NOMO-1 treated with dmso at 0.1 percent for 144 hours (cell line): Measurements from ENCODE around the gene KRTAP21-3.

Experiments
- DNase-seq: peaks from one replicate; lab custom pipeline; 2025; ENCODE audit not compliant: unreplicated experiment; lab: John Stamatoyannopoulos, UW

KRTAP21-3 gene

DNA sequence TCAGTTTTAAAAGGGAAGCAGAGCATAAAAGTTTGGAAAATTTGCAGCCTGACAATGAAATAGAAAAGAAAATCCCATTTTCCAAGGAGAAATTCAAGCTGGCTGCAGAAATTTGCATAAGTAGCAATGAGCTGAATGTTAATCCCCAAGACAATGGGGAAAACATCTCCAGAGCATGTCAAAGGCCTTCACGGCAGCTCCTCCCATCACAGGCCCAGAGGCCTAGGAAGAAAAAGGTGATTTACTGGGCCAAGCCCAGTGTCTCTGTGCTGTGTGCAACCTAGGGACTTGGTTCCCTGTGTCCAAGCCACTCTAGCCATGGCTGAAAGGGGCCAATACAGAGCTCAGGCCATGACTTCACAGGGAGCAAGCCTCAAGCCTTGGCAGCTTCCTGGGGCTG, 49.8 kb downstream of the KRTAP21-3 start:
- no peak for DNase-seq
